BLaER1 treated with 17β-estradiol and CSF1 and Interleukin-3, amounts not matched to agents 10 nM and 100 nM (cell line): ENCODE results near the gene NSG1.

Experiments
- H3K27ac ChIP-seq, 11 experiments: shearing (Covaris generic); formaldehyde crosslinking; 2 replicates each; pipeline ENCODE4 v1.8.1; 2022
- H3K27me3 ChIP-seq, 11 experiments: shearing (Covaris generic); formaldehyde crosslinking; 2 replicates each; pipeline ENCODE4 v1.8.1; 2022
- H3K36me3 ChIP-seq, 11 experiments: shearing (Covaris generic); formaldehyde crosslinking; 2 replicates each; pipeline ENCODE4 v1.8.1; 2022
- H3K4me1 ChIP-seq, 10 experiments: shearing (Covaris generic); formaldehyde crosslinking; 2 replicates each; pipeline ENCODE4 v1.8.1; 2022
- H3K4me2 ChIP-seq, 11 experiments: shearing (Covaris generic); formaldehyde crosslinking; 2 replicates each; pipeline ENCODE4 v1.8.1; 2022
- H3K4me3 ChIP-seq, 10 experiments: shearing (Covaris generic); formaldehyde crosslinking; 2 replicates each; pipeline ENCODE4 v1.8.1; 2022
- H3K9ac ChIP-seq, 11 experiments: shearing (Covaris generic); formaldehyde crosslinking; 2 replicates each; pipeline ENCODE4 v1.8.1; 2022
- H3K9me3 ChIP-seq, 11 experiments: shearing (Covaris generic); formaldehyde crosslinking; replicated peaks in 1 of 11; 2 replicates each; pipeline ENCODE4 v1.8.1; 2022
- H4K20me1 ChIP-seq, 11 experiments: shearing (Covaris generic); formaldehyde crosslinking; 2 replicates each; pipeline ENCODE4 v1.8.1; 2022
- Cebpa-rat ChIP-seq, 11 experiments: shearing (Covaris generic); IDR thresholded peaks; 2 replicates each; pipeline ENCODE4 v1.8.1; 2022

Gene NSG1

GRCh38 chr4:4427121-4427870 is 40.4 kb downstream of the NSG1 start:
- no peak for TF ChIP-seq Cebpa-rat (IDR thresholded peaks at IDR 0.05)
- Histone ChIP-seq H3K9me3 (no peaks in the 10 kb centered on the region), H3K27ac (no peak overlapping the region)

GRCh38 chr4:4427886-4428285 is 41.0 kb downstream of the NSG1 start:
- peaks cover 0 to 16% (median 3%) of the 10 kb centered on the region in 10 experiments; a peak in 4 of 20 replicates for H3K4me1 ChIP-seq

More at GRCh38 chr4:4427121-4427870, 40.4 kb downstream of the NSG1 start:
- no peaks in the 10 kb centered on the region for H3K27me3 ChIP-seq
- H3K36me3 ChIP-seq, result peaks cover 29 to 93% (median 56%) of the 10 kb centered on the region in 11 experiments
- H3K4me2 ChIP-seq, result no peak overlapping the region; a peak in 1 of 22 replicates
- H3K4me1 ChIP-seq, result peaks cover 0 to 16% (median 3%) of the 10 kb centered on the region in 10 experiments; a peak in 4 of 20 replicates
- no peak overlapping the region for H3K4me3 ChIP-seq
- H4K20me1 ChIP-seq, result peaks cover 0 to 13% (median 5%) of the 10 kb centered on the region in 11 experiments; a peak in 8 of 22 replicates
- H3K9ac ChIP-seq, result no peak overlapping the region

GRCh38 chr4:4428966-4429875 is 42.3 kb downstream of the NSG1 start:
- TF ChIP-seq Cebpa-rat (IDR thresholded peaks at IDR 0.05), result no peak
- Histone ChIP-seq H3K27me3 (no peaks in the 10 kb centered on the region), H4K20me1 (peaks cover 0 to 17% (median 5%) of the 10 kb centered on the region in 11 experiments; a peak in 7 of 22 replicates), H3K9ac (no peak overlapping the region), H3K4me2 (no peak overlapping the region), H3K27ac (no peak overlapping the region), H3K9me3 (no peaks in the 10 kb centered on the region), H3K4me1 (peaks cover 0 to 16% (median 3%) of the 10 kb centered on the region in 10 experiments; a peak in 4 of 20 replicates), H3K4me3 (no peak overlapping the region), H3K36me3 (peaks cover 29 to 93% (median 54%) of the 10 kb centered on the region in 11 experiments)

More at GRCh38 chr4:4427886-4428285, 41.0 kb downstream of the NSG1 start:
- Histone ChIP-seq H3K9ac (no peak overlapping the region), H3K4me2 (no peak overlapping the region; a peak in 1 of 22 replicates), H3K27me3 (no peaks in the 10 kb centered on the region), H3K27ac (no peak overlapping the region), H3K9me3 (no peaks in the 10 kb centered on the region), H3K36me3 (peaks cover 29 to 93% (median 56%) of the 10 kb centered on the region in 11 experiments), H3K4me3 (no peak overlapping the region), H4K20me1 (peaks cover 0 to 14% (median 5%) of the 10 kb centered on the region in 11 experiments; a peak in 8 of 22 replicates)
- TF ChIP-seq Cebpa-rat (IDR thresholded peaks at IDR 0.05), result no peak

GRCh38 chr4:4430492-4431195 is 43.7 kb downstream of the NSG1 start:
- no peak for TF ChIP-seq Cebpa-rat (IDR thresholded peaks at IDR 0.05)
- H3K27me3 ChIP-seq, result no peaks in the 10 kb centered on the region
- H3K4me2 ChIP-seq, result no peak overlapping the region

GRCh38 chr4:4432341-4433125 is 45.6 kb downstream of the NSG1 start:
- H3K36me3 ChIP-seq, result peaks cover 26 to 93% (median 69%) of the 10 kb centered on the region in 11 experiments
- no peak overlapping the region for H3K27ac ChIP-seq
- H3K27me3 ChIP-seq, result no peaks in the 10 kb centered on the region
- peaks cover 0 to 14% (median 5%) of the 10 kb centered on the region in 11 experiments; a peak in 8 of 22 replicates for H4K20me1 ChIP-seq
- no peak for TF ChIP-seq Cebpa-rat (IDR thresholded peaks at IDR 0.05)
- H3K4me2 ChIP-seq, result no peak overlapping the region
- H3K9me3 ChIP-seq, result no peaks in the 10 kb centered on the region
- H3K9ac ChIP-seq, result no peak overlapping the region
- no peak overlapping the region for H3K4me3 ChIP-seq
- peaks cover 0 to 10% (median 2%) of the 10 kb centered on the region in 10 experiments; a peak in 4 of 20 replicates for H3K4me1 ChIP-seq

More at GRCh38 chr4:4430492-4431195, 43.7 kb downstream of the NSG1 start:
- Histone ChIP-seq H3K27ac (no peak overlapping the region), H4K20me1 (peaks cover 0 to 15% (median 5%) of the 10 kb centered on the region in 11 experiments; a peak in 9 of 22 replicates), H3K4me1 (peaks cover 0 to 16% (median 3%) of the 10 kb centered on the region in 10 experiments; a peak in 4 of 20 replicates), H3K9me3 (no peaks in the 10 kb centered on the region), H3K36me3 (peaks cover 27 to 93% (median 58%) of the 10 kb centered on the region in 11 experiments), H3K4me3 (no peak overlapping the region), H3K9ac (no peak overlapping the region)

- Histone ChIP-seq H3K4me1 (peaks cover 0 to 6% (median 0%) of the 10 kb centered on the region in 10 experiments; a peak in 1 of 20 replicates), H3K36me3 (peaks cover 36 to 91% (median 69%) of the 10 kb centered on the region in 11 experiments), H3K27ac (no peak overlapping the region), H3K9ac (no peak overlapping the region), H3K4me2 (no peak overlapping the region), H4K20me1 (peaks cover 0 to 14% (median 5%) of the 10 kb centered on the region in 11 experiments; a peak in 8 of 22 replicates), H3K27me3 (no peaks in the 10 kb centered on the region), H3K9me3 (no peaks in the 10 kb centered on the region), H3K4me3 (no peak overlapping the region)
- no peak for TF ChIP-seq Cebpa-rat (IDR thresholded peaks at IDR 0.05)
Measured at GRCh38 chr4:4433941-4434340, 47.0 kb downstream of the NSG1 start.

GRCh38 chr4:4436244-4436823 is 49.4 kb downstream of the NSG1 start:
- Histone ChIP-seq H3K36me3 (peaks cover 42 to 94% (median 64%) of the 10 kb centered on the region in 11 experiments), H3K4me2 (no peak overlapping the region), H4K20me1 (peaks cover 0 to 11% (median 4%) of the 10 kb centered on the region in 11 experiments; a peak in 6 of 22 replicates), H3K27me3 (no peaks in the 10 kb centered on the region), H3K4me1 (no peaks in the 10 kb centered on the region), H3K4me3 (no peak overlapping the region), H3K9me3 (no peaks in the 10 kb centered on the region), H3K9ac (no peak overlapping the region), H3K27ac (no peak overlapping the region)
- TF ChIP-seq Cebpa-rat (IDR thresholded peaks at IDR 0.05), result no peak
